WTC11 (cell line): Measurements from ENCODE around the gene POU3F3. TPM values are rescaled to one million over a fixed set of nuclear protein-coding genes. Genes with fewer than 3 reads are reported as not detected.

ENCODE experiments used
- ATAC-seq: fragments of 200-7000 bp; cut with Tn5 transposase; 2 replicates; pipeline ENCODE4 v1.10.0; 2021; ENCODE audit warnings: mild to moderate bottlenecking, moderate library complexity
- CTCF ChIA-PET: fragments of 300-600 bp; sonication (Branson Sonifier 250); formaldehyde crosslinking; loops from one replicate; lab custom pipeline; 2021; ENCODE audit warnings: antibody characterized with exemption; lab: Charles Lee
- POLR2A ChIA-PET: fragments of 350-600 bp; sonication (Branson Sonifier 250); formaldehyde crosslinking; loops from one replicate; lab custom pipeline; 2021; ENCODE audit warnings: antibody characterized with exemption; lab: Charles Lee
- DNase-seq: peaks from one replicate; pipeline ENCODE4 v3.0.0; 2021; ENCODE audit warnings: low spot score
- H3K27ac Mint-ChIP-seq: 2 replicates; pipeline ENCODE4 v1.8.0; 2021; ENCODE audit warnings: mixed read lengths
- H3K27me3 Mint-ChIP-seq: 2 replicates; pipeline ENCODE4 v1.8.0; 2021; ENCODE audit warnings: low read depth, mild to moderate bottlenecking, moderate library complexity, mixed read lengths
- H3K36me3 Mint-ChIP-seq: 2 replicates; pipeline ENCODE4 v1.8.0; 2021; ENCODE audit warnings: mixed read lengths
- H3K4me1 Mint-ChIP-seq: 2 replicates; pipeline ENCODE4 v1.8.0; 2022; ENCODE audit warnings: mixed read lengths
- H3K4me3 Mint-ChIP-seq: 2 replicates; pipeline ENCODE4 v1.8.0; 2021; ENCODE audit warnings: mild to moderate bottlenecking, moderate library complexity, mixed read lengths
- H3K9me3 Mint-ChIP-seq: 2 replicates; pipeline ENCODE4 v1.8.0; 2021; ENCODE audit warnings: mixed read lengths
- CBFB ChIP-seq: sonication (generic); formaldehyde crosslinking; IDR thresholded peaks from 2 replicates; pipeline ENCODE4 v1.8.1; 2022; ENCODE audit warnings: mild to moderate bottlenecking, low read depth, missing genetic modification reagents
- ETV6 ChIP-seq: sonication (generic); formaldehyde crosslinking; IDR thresholded peaks from 2 replicates; pipeline ENCODE4 v1.8.1; 2022; ENCODE audit warnings: mild to moderate bottlenecking, missing genetic modification reagents
- HMGA2 ChIP-seq: fragments of 250-450 bp; sonication (Bioruptor Pico); IDR thresholded peaks from 2 replicates; pipeline ENCODE4 v1.4.0; 2021; ENCODE audit warnings: mild to moderate bottlenecking, moderate library complexity
- JUN ChIP-seq: sonication (generic); formaldehyde crosslinking; IDR thresholded peaks from 2 replicates; pipeline ENCODE4 v1.8.0; 2023; ENCODE audit warnings: mild to moderate bottlenecking, missing genetic modification reagents
- MYBL2 ChIP-seq: sonication (generic); formaldehyde crosslinking; IDR thresholded peaks from 2 replicates; pipeline ENCODE4 v1.8.1; 2023; ENCODE audit warnings: mild to moderate bottlenecking, moderate library complexity, missing genetic modification reagents
- NFATC4 ChIP-seq: fragments of 250-450 bp; sonication (Bioruptor Pico); IDR thresholded peaks from 2 replicates; pipeline ENCODE4 v1.9.0; 2021; ENCODE audit warnings: mild to moderate bottlenecking
- NR1H2 ChIP-seq: sonication (generic); formaldehyde crosslinking; IDR thresholded peaks from 2 replicates; pipeline ENCODE4 v1.9.0; 2021; ENCODE audit warnings: mild to moderate bottlenecking, moderate library complexity, missing genetic modification reagents
- OVOL2 ChIP-seq: fragments of 250-450 bp; sonication (Bioruptor Pico); IDR thresholded peaks from 2 replicates; pipeline ENCODE4 v1.9.0; 2021; ENCODE audit warnings: mild to moderate bottlenecking, borderline replicate concordance
- SMAD3 ChIP-seq: sonication (generic); formaldehyde crosslinking; IDR thresholded peaks from 2 replicates; pipeline ENCODE4 v1.8.0; 2022; ENCODE audit warnings: missing genetic modification reagents, mild to moderate bottlenecking, borderline replicate concordance
- SMAD4 ChIP-seq: sonication (generic); formaldehyde crosslinking; IDR thresholded peaks from 2 replicates; pipeline ENCODE4 v1.8.0; 2022; ENCODE audit warnings: mild to moderate bottlenecking, missing genetic modification reagents
- TEAD1 ChIP-seq: sonication (generic); formaldehyde crosslinking; IDR thresholded peaks from 2 replicates; pipeline ENCODE4 v1.8.0; 2022; ENCODE audit warnings: mild to moderate bottlenecking, missing genetic modification reagents
- ZNF138 ChIP-seq: sonication (generic); formaldehyde crosslinking; conservative IDR thresholded peaks from 2 replicates; pipeline ENCODE4 v1.8.1; 2022; ENCODE audit warnings: mild to moderate bottlenecking, moderate library complexity, missing genetic modification reagents
- total RNA-seq: library from RNA; stranded (reverse); gene quantifications from 3 replicates; pipeline ENCODE4 v1.2.3, GENCODE V29; 2021
- TF ChIP-seq, protein P1 (sequence below): fragments of 250-450 bp; sonication (Bioruptor Pico); conservative IDR thresholded peaks from 2 replicates; pipeline ENCODE4 v1.9.0; 2021; ENCODE audit warnings: mild to moderate bottlenecking
- TF ChIP-seq, protein P2 (sequence below): sonication (generic); formaldehyde crosslinking; IDR thresholded peaks from 2 replicates; pipeline ENCODE4 v1.8.1; 2022; ENCODE audit warnings: mild to moderate bottlenecking, moderate library complexity, missing genetic modification reagents
- TF ChIP-seq, protein P3 (sequence below): sonication (generic); formaldehyde crosslinking; IDR thresholded peaks from 2 replicates; pipeline ENCODE4 v1.8.1; 2023; ENCODE audit warnings: mild to moderate bottlenecking, missing genetic modification reagents, moderate library complexity
- TF ChIP-seq, protein P4 (sequence below): sonication (generic); formaldehyde crosslinking; IDR thresholded peaks from 2 replicates; pipeline ENCODE4 v1.8.0; 2023; ENCODE audit warnings: missing genetic modification reagents, mild to moderate bottlenecking, borderline replicate concordance
- TF ChIP-seq, protein P5 (sequence below): sonication (generic); formaldehyde crosslinking; IDR thresholded peaks from 2 replicates; pipeline ENCODE4 v1.8.0; 2022; ENCODE audit warnings: mild to moderate bottlenecking, missing genetic modification reagents
- TF ChIP-seq, protein P6 (sequence below): sonication (generic); formaldehyde crosslinking; IDR thresholded peaks from 2 replicates; pipeline ENCODE4 v1.8.1; 2022; ENCODE audit warnings: mild to moderate bottlenecking, missing genetic modification reagents, moderate library complexity, borderline replicate concordance
- TF ChIP-seq, protein P7 (sequence below): fragments of 200-600 bp; IDR thresholded peaks from 2 replicates; pipeline ENCODE4 v1.8.0; 2022; ENCODE audit warnings: antibody characterized with exemption

The POU3F3 gene
- total RNA-seq, 1 experiment from 2014 or later = not detected

DNA sequence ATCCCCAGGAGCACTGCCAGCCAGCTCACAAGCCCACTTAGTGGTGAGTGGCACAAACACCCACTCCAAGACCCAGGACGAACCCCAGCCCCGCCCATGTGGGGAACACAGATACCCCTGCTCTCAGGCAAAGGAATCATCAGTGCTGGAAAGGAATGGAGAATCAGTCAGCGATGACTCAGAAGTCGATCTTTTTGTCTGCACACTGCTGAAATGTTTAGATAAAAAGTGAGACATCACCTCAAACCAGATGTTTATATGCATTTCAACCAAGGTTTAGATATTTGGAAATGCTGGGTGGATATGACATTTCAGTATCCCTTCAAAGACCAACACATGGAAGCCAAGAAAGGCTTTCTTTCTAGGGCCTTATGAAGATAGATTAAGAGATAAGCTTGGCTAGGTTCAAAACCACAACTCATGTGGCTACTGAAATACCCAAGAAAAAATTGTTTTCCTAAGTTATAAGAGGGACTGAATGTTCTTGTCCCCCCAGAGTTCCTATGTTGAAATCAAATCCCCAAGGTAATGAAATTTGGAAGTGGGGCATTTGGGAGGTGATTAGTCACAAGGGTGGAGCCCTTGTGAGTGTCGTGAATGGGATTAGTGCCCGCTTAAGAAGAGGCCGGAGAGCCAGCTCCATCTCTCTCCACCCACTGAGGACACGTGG lies 43.7 kb downstream of the POU3F3 start (continued):
- TF ChIP-seq, protein P1, sequence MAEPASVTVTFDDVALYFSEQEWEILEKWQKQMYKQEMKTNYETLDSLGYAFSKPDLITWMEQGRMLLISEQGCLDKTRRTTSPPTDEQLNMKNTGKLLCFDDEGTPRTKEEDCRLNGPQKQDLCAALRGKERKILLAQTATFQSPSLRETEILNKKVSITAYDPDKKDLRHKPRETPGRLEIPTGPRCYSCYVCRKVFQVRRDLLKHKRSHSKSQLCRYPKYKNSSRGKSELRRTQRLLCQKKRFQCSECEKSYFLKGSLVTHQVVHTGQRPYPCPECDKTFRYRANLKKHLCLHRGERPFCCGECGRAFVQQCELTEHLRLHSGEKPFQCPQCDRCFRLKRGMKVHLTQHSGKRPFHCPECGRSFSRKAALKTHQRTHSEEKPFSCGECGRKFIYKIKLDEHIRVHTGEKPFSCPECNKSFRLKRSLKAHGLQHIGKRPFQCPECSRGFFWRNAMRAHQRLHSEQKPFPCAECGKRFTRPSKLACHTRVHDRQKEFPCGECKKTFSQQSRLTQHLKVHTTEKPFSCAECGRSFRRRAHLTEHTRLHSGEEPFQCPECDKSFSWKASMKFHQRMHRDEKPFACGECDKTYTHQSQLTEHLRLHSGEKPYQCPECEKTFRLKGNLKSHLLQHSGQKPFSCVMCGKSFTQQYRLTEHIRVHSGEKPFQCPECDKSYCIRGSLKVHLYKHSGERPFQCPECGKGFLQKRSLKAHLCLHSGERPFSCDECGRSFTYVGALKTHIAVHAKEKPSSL = no peak
- TF ChIP-seq NR1H2 = no peak
- TF ChIP-seq, protein P2, sequence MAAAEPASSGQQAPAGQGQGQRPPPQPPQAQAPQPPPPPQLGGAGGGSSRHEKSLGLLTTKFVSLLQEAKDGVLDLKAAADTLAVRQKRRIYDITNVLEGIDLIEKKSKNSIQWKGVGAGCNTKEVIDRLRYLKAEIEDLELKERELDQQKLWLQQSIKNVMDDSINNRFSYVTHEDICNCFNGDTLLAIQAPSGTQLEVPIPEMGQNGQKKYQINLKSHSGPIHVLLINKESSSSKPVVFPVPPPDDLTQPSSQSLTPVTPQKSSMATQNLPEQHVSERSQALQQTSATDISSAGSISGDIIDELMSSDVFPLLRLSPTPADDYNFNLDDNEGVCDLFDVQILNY (CRISPR knock-in tag) = no peak
- TF ChIP-seq SMAD4 (CRISPR knock-in tag) = no peak
- TF ChIP-seq, protein P3, sequence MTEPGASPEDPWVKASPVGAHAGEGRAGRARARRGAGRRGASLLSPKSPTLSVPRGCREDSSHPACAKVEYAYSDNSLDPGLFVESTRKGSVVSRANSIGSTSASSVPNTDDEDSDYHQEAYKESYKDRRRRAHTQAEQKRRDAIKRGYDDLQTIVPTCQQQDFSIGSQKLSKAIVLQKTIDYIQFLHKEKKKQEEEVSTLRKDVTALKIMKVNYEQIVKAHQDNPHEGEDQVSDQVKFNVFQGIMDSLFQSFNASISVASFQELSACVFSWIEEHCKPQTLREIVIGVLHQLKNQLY (CRISPR knock-in tag) = no peak

DNA sequence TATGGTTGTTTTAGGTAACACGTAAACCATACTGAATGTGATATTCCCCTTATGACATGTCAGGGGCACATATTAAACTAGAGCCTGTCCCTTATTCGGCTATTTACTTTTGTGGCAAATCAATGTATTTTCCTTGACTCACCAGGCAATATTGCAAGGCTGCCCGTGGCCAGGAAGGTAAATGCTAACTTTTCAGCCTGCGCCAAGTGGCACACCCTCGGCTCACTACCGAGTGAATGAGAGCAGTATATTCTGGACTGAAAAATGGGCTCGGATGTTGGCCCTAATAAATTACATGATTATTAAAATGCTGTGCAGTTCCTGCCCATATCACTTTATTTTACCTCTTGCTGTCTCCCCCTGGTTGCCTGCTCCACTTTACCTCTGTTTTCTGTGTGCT lies 46.7 kb downstream of the POU3F3 start:
- H3K4me3 Mint-ChIP-seq = no peak overlapping the region
- no peaks in the 10 kb centered on the region for H3K4me1 Mint-ChIP-seq
- no peaks in the 10 kb centered on the region for H3K36me3 Mint-ChIP-seq
- ATAC-seq = no peak
- TF ChIP-seq, protein P4, sequence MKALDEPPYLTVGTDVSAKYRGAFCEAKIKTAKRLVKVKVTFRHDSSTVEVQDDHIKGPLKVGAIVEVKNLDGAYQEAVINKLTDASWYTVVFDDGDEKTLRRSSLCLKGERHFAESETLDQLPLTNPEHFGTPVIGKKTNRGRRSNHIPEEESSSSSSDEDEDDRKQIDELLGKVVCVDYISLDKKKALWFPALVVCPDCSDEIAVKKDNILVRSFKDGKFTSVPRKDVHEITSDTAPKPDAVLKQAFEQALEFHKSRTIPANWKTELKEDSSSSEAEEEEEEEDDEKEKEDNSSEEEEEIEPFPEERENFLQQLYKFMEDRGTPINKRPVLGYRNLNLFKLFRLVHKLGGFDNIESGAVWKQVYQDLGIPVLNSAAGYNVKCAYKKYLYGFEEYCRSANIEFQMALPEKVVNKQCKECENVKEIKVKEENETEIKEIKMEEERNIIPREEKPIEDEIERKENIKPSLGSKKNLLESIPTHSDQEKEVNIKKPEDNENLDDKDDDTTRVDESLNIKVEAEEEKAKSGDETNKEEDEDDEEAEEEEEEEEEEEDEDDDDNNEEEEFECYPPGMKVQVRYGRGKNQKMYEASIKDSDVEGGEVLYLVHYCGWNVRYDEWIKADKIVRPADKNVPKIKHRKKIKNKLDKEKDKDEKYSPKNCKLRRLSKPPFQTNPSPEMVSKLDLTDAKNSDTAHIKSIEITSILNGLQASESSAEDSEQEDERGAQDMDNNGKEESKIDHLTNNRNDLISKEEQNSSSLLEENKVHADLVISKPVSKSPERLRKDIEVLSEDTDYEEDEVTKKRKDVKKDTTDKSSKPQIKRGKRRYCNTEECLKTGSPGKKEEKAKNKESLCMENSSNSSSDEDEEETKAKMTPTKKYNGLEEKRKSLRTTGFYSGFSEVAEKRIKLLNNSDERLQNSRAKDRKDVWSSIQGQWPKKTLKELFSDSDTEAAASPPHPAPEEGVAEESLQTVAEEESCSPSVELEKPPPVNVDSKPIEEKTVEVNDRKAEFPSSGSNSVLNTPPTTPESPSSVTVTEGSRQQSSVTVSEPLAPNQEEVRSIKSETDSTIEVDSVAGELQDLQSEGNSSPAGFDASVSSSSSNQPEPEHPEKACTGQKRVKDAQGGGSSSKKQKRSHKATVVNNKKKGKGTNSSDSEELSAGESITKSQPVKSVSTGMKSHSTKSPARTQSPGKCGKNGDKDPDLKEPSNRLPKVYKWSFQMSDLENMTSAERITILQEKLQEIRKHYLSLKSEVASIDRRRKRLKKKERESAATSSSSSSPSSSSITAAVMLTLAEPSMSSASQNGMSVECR (CRISPR knock-in tag) = no peak
- TF ChIP-seq ZNF138 (CRISPR knock-in tag) = no peak
- no peak for TF ChIP-seq NFATC4
- no peak for TF ChIP-seq SMAD4 (CRISPR knock-in tag)
- TF ChIP-seq, protein P5, sequence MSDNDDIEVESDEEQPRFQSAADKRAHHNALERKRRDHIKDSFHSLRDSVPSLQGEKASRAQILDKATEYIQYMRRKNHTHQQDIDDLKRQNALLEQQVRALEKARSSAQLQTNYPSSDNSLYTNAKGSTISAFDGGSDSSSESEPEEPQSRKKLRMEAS (CRISPR knock-in tag) = no peak
- TF ChIP-seq OVOL2 = no peak
- TF ChIP-seq TEAD1 (CRISPR knock-in tag) = no peak
- ChIA-PET POLR2A (no interaction called here), CTCF (interaction anchor here (0.6 to 1.2 kb wide), 2 partner anchors 10 to 28 kb away, joined by 3 read pairs; no protein-coding TSS in a partner anchor)
- H3K27me3 Mint-ChIP-seq = peaks cover 2% of the 10 kb centered on the region
- no peak overlapping the region for H3K27ac Mint-ChIP-seq
- DNase-seq = no peak
- no peaks in the 10 kb centered on the region for H3K9me3 Mint-ChIP-seq

DNA sequence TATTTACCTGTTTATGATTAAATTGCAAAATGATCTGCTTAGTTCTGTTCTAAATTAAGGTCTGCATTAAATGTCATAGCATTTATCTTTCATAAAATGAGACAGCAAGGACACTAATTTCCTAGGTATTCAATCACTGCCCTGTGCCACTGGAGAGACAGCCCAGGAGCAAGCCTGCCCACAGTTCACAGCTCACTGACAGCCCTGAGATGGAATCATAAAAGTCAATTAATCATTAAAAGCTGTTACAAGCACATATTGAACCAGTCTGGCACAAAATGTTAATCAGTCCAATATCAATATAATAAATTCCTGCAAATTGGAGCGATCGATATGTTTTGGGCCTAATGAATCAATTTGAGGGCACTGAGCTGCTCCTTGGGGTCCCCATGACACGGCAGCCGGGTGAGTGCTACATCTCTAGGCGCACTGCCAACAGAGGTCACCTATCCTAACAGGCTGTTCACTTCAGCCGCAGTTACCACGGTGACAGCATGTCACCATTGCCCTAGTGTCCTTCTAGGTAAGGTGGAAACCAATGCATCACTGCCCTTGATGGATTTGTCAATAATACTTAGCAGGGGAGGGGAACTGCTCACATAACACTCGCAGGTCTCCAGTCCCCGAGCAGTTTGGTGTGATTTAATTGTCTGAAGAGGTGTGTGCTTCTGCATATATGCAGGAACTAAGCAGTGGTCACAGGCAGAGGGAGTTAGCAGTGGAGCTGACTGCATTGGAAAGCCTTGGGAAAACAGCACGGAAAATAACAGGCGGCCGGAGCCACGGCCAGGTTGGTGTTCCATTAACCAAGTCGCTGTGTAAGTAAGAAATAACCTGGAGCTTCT lies 47.3 kb downstream of the POU3F3 start:
- Mint-ChIP-seq H3K27ac (no peak overlapping the region), H3K27me3 (peaks cover 2% of the 10 kb centered on the region), H3K9me3 (no peaks in the 10 kb centered on the region), H3K4me1 (no peaks in the 10 kb centered on the region), H3K36me3 (no peaks in the 10 kb centered on the region), H3K4me3 (no peak overlapping the region)
- ChIA-PET POLR2A (no interaction called here), CTCF (interaction anchor here (0.6 to 1.2 kb wide), 2 partner anchors 10 to 28 kb away, joined by 3 read pairs; no protein-coding TSS in a partner anchor)
- ATAC-seq (peak; percentile 30; the same call in 1 of the 2 replicates), DNase-seq (no peak)
- TF ChIP-seq MYBL2 (no peak), HMGA2 (CRISPR knock-in tag) (no peak), JUN (CRISPR knock-in tag) (no peak), ETV6 (no peak), CBFB (CRISPR knock-in tag) (no peak), SMAD3 (CRISPR knock-in tag) (no peak)
- TF ChIP-seq, protein P6, sequence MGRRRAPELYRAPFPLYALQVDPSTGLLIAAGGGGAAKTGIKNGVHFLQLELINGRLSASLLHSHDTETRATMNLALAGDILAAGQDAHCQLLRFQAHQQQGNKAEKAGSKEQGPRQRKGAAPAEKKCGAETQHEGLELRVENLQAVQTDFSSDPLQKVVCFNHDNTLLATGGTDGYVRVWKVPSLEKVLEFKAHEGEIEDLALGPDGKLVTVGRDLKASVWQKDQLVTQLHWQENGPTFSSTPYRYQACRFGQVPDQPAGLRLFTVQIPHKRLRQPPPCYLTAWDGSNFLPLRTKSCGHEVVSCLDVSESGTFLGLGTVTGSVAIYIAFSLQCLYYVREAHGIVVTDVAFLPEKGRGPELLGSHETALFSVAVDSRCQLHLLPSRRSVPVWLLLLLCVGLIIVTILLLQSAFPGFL (CRISPR knock-in tag) = no peak
- TF ChIP-seq, protein P7, sequence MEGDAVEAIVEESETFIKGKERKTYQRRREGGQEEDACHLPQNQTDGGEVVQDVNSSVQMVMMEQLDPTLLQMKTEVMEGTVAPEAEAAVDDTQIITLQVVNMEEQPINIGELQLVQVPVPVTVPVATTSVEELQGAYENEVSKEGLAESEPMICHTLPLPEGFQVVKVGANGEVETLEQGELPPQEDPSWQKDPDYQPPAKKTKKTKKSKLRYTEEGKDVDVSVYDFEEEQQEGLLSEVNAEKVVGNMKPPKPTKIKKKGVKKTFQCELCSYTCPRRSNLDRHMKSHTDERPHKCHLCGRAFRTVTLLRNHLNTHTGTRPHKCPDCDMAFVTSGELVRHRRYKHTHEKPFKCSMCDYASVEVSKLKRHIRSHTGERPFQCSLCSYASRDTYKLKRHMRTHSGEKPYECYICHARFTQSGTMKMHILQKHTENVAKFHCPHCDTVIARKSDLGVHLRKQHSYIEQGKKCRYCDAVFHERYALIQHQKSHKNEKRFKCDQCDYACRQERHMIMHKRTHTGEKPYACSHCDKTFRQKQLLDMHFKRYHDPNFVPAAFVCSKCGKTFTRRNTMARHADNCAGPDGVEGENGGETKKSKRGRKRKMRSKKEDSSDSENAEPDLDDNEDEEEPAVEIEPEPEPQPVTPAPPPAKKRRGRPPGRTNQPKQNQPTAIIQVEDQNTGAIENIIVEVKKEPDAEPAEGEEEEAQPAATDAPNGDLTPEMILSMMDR = no peak
